HG03280 (cell line): ENCODE measurements around the gene FHIP2A.
A peak's percentile ranks its signal among the peaks of the same experiment; 100 is the strongest.
"Not testable (repeated sequence)": the region's sequence is repeated elsewhere in the genome, so short reads cannot be mapped to it uniquely, and the experiment has no call there.

Experiments
- ATAC-seq: cut with Tn5 transposase; IDR thresholded peaks from one replicate; pipeline ENCODE4 v1.9.1; 2021; ENCODE audit warnings: mild to moderate bottlenecking, moderate library complexity; ENCODE audit not compliant: unreplicated experiment

The FHIP2A gene

DNA sequence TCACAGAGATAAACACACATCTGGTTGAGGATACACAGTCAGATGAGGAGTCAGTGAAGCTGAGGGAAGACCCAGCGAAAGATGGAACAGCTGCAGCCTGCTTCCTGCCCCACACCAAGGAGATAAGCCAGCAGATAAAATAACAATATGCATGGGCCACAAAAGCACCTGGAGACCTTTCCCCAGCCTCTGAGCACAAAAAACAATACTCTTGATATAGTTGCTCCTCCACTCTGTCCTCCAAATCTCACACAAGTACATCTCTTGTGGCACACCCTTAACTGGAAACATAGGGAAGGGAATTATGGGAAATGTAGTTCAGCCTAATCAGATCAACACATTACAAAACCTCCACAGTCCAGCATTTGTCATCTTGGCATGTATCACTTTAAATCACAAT is 9.7 kb upstream of the FHIP2A start:
- ATAC-seq: no peak

DNA sequence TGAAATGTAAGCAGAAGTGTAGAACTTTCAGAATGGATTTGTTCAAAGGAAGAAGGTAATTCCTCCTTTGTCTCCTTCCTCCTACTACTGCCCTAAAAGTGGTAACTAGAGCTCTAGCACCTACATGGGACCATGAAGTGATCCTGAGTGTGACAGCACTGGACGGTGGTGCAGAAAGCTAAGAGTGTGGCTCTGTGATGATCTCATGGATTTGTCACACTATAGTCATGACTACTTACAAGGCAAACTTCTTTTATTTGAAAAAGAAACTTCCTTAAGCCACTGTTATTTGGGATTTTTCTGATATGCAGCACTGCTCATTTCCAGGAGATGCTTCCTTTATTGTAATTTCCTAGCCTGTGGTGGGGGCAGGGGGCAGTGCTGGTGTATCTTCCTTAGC is 5.8 kb upstream of the FHIP2A start:
- ATAC-seq: no peak

DNA sequence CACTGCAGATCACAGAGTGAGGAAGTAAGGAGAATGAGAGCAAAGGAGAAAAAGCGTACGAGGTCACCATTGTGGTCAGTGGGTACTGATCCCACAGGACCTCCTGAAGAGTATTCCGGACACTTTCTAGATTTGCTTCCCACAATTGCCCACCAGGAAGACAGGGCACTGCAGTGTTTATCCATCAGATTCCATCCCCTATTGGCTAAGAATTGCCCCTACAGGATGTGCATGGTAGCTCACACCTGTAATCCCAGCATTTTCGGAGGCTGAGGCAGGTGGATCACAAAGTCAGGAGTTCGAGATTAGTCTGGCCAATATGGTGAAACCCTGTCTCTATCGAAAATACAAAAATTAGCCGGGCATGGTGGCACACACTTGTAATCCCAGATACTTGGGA is 5.3 kb upstream of the FHIP2A start:
- no peak for ATAC-seq

DNA sequence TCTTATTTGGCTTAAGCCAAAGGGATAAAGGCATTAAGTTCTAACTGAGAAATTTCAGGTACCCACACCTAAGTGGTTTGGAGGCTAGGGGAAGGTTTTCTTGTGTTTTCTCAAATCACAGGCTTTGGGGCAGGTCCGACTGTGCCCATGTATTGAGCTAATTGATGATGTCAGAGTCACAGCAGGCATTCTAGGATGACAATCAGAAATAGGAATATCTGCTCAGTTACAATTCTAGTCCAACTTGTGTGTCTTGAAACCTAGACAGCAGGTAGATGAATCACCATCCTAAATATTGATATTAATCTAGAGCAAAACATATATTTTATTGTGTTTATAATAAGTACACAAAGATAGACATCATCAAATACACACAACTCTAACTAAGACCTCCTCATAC is 2.3 kb upstream of the FHIP2A start:
- ATAC-seq: no peak

DNA sequence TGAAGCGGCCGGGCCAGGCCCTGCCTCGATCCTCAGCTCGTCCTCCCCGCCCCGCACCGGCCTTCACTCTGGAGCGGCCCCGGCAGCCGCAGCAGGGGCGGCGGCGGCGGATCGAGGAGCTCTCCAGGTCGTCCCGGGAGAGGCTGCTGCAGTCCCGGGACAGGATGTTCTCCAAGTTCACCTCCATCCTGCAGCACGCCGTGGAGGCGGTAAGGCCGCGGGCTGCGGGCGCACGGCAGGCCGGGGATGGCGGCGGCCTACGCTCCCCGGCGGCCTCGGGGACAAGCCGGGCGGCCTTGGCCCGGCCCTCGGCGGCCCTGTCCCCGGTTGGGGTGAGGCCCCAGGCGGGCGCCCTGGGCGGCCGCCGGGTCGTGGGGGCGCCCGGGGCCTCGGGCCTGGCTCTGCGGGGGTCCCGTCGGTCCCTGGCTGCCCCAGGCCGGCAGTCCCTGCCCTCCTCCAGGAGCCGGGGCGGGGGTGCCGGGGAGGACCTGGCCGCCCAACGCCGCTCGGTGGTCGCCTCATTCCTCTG is 399 bp downstream of the FHIP2A start:
- ATAC-seq: peak; percentile 38

DNA sequence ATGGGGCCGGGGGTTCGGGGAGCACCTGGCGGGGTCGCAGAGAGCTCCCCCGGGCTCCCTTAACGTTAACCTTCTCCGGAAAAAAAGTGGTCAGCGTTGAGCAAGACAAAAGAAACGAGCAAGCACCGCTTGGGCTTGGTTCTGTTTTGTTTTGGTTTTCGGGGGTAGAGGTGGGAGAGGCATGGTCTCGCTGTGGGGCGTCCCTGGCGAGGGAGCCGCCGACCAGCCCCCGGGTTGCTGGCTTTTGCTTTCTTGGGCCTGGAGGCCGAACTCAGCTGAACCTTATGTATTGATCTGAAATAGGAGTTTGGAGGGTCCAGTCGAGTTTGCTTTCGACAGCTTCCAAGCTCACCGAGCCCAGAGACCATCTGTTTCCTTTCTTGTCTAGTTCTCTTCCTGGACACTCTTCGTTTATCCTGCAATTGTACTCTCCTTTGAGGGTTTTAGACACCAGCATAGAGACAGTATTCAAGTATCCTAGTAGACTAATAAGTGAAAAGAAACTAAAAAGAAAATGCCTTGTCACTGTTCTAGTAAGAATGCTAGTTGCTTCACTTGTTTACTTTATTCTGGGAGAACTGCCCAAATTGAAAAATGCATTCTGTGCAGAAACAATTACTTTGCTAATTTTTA is 980 bp downstream of the FHIP2A start:
- ATAC-seq: peak; percentile 30

DNA sequence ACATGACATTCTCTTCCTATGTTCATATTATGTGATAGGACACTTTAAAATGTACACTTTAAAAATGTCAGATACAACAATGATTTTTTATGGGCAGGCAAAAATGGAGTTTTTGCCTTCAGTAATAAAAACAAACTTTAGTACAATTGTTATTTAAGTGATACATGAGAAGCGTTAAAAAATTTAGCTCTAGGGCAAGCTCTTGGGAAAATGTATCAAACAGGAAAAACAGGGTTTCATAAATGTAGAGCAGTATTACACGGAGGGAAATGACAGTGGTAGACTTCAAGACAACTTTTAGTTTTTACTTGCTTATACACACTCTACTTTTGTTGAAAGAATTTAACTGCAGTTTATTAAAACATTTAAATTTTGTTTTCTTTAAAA is 1.5 kb downstream of the FHIP2A start:
- ATAC-seq: no peak

DNA sequence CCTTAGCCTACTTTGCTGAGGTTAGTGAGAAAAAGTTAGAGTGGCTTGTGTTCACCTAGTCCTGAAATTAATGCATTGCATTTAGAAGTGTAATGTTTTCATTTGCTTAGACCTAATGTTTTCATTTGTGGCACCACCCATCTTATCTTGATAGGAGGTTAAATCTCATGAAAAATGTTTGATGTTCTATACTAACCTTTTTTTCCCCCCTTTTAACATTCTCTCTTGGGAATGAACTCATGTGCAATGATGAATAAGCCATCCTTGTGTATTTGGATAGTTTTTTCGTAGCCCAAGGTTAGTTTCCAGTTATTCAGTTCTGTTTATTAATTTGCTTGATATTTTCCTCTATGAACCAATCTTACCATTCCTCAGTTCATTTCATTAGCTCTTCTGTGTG is 2.8 kb downstream of the FHIP2A start:
- no peak for ATAC-seq

DNA sequence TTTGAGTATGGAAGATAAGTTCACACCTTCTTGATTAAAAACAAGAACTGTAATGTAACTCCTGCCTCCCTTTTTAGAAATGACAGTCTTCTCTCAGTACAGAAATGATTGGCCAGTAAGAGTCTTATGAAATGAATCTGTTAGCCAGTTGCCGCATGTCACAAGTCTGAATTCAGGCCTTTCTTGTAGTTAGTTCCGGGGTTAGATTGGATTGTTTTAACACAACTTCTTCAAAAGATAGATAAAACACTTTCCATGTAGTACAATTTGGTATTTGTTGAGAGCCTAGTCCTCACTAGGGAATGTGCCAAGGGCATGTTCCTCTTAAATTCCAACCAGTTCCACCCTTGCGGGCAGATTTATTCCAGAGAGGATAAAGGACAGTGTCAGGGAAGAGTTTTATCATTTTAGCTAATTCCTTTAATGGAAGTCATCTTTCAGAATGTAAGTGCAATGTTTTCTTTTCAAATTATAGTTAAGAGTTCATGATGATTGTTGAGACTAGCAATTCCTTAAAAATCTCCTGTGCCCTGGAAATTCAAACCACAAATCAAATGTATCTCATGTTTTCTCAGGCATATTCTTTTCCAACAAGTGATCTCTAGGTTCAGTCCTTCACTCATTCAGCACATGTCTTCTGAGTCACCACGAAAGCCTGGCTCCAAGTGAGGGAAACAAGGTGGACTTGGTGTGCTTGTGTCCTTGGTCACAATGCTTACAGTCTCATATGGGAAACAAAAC is 4.1 kb downstream of the FHIP2A start:
- peak; percentile 45 for ATAC-seq

DNA sequence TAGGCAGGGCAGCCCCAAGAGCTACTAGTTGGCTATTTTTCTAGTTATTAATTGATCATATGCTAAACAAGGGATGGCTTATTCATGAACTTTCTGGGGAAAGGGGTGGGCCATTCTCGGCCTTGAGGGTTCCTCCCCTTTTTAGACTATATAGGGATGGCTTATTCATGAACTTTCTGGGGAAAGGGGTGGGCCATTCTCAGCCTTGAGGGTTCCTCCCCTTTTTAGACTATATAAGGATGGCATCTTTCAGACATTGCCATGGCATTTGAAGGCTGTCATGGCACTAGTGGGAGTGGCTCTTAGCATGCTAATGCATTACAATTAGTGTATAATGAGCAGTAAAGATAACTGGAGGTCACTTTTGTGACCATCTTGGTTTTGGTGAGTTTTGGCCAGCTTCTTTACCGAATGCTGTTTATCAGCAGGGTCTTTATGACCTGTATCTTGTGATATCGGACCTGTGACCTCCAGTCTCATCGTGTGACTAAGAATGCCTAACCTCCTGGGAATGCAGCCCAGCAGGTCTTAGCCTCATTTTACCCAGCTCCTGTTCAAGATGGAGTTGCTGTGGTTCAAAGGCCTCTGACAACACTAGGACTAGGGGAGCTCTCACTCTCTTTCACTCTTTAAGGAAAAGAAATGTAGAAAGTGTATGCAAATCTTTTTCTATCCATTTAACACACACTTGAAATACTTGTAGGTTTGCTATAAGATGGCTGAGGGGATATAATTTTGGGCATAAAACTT is 7.8 kb downstream of the FHIP2A start:
- ATAC-seq: no peak

DNA sequence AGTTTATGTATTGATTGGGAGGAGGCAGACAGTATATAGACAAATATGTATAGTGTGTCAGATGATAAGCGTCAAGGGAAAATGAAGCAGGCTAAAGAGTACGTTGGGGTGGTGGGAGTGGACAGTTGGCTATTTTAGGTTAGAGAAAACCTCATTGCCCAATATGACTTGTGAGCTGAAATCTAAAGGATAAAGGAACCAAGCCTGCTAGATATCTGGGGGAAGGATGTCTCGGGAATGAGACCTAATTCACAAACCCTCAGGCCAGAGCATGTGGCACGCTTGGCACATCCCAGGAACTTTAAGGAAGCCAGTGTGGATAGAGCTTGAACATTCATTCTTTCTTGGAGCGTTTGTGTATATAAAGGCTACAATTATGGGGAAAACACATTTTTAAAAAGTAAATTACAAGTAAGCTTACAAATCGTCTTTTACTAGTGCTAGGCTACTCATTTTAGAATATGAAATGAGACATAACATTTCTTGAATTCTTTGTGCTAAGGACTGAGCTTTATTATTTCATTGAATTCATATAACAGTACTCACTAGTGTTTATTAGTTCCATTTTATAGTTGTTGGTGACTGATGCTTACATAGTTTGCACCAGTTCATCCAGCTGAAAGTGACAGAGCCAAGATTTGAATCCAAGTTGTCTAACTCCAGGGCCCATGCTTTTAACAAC is 9.7 kb downstream of the FHIP2A start:
- ATAC-seq: no peak

DNA sequence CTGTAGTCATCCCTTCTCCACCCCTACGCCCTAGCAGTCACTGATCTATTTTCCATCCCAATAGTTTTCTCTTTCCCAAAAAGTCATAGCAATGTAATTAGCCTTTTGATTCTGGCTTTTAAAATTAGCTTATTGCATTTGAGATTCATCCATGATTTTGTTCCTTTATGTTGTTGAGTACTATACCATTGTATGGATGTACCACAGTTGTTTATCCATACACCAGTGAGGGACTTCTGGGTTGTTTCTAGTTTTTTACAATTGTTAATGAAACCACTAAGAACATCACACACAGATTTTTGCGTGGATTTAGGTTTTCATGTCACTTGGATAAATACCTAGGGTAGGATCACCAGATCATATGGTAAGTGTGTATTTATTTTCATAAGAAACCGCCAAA is 16.1 kb downstream of the FHIP2A start:
- no peak for ATAC-seq

DNA sequence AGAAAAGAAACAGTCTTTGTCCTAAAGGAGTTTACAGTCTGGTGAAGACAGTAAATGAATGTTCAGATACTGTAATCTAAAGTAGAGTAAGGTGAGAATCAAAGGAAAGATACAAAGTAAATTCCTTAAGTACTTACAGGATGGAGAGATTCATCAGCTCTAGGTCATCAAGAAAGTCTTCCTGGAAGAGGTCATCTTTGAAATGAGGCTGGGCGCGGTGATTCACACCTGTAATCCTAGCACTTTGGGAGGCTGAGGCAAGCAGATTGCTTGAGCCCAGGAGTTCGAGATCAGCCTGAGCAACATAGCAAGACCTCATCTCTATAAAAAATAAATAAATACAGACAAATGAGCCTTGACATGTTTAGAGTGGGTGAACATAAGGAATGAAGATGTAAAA is 18.3 kb downstream of the FHIP2A start:
- ATAC-seq: no peak

DNA sequence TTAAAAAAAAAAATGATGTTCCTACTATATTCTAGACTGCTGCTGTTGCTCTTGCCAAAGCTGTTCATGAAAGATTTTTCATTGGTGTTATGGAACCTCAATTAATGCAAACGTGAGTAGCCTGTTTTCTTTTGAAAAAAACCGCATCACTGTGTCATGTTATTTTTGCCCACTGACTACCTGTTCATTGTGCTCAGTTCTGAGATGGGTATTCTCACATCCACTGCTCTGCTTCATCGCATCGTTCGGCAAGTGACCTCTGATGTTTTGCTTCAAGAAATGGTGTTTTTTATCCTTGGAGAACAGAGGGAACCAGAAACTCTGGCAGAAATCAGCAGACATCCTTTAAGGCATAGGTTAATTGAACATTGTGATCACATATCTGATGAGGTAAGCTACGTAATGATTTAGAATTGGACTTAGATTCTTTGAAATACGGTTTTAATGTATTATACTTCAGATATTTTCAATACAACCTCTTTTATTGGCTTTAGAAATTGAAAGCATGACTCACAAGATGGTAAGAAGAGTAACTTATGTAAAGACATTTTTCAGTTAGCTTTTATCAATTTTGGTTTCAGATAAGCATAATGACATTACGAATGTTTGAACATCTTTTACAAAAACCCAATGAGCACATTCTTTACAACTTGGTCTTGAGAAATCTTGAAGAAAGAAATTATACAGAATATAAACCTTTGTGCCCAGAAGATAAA is 24.6 kb downstream of the FHIP2A start:
- ATAC-seq: no peak

DNA sequence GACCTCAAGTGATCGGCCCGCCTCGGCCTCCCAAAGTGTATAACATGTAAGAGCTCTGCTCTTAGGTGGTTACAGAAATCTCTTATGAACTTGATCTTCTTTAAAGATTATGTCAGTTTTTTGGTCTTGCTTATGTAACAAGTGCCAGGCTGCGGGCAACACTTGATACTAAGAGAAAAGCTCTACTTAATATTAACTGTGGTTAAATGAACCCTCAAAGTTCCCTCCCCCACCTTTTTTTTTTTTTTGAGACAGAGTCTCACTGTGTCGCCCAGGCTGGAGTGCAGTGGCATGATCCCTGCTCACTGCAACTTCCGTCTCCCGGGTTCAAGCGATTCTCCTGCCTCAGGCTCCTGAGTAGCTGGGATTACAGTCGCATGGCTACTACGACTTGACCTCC is 25.9 kb downstream of the FHIP2A start:
- not testable (repeated sequence) for ATAC-seq

DNA sequence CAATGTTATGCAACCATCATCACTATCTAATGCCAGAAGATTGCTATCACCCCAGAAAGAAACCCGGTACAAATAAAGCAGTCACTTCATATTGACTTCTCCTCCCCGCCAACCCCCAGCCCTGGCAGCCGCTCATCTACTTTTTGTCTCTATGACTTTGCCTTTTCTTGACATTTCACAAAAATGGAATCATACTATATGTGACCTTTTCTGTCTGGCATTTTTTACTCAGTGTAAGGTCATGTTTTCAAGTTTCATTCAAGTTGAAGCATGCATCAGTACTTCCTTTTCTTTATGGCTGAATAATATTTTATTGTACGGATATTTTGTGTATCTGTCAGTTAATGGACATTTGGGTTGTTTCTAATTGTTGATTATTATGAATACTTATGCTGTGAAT is 28.1 kb downstream of the FHIP2A start:
- no peak for ATAC-seq

DNA sequence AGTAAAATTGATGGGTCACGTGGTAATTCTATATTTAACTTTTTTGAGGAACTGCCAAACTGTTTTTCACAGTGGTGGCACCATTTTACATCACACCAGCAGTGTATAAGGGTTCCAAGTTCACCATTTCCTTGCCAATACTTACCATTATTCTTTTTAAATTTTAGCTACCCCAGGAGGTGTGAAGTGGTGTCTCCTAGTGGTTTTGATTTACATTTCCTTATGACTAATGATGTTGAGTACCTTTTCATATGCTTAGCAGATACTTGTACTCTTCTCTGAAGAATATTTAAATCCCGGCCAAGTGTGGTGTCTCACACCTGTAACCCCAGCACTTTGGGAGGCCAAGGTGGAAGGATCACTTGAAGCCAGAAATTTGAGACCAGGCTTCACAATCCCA is 28.5 kb downstream of the FHIP2A start:
- ATAC-seq: no peak

DNA sequence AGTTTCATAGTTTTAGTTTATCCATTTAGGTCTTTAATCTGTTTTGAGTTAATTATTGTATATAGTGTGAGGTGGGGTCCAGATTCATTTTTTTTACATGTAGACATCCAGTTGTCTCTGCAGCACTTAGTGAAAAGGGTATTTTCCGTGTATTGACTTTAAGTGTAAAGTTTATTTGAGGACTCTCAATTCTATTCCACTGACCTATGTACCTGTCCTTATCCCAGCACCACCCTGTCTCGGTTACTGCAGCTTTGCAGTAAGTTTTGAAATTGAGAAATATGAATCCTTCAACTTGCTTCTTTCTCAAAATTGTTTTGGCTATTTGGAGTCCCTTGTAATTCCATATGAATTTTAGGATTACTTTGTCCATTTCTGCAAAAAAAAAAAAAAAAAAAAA is 29.8 kb downstream of the FHIP2A start:
- ATAC-seq: no peak

DNA sequence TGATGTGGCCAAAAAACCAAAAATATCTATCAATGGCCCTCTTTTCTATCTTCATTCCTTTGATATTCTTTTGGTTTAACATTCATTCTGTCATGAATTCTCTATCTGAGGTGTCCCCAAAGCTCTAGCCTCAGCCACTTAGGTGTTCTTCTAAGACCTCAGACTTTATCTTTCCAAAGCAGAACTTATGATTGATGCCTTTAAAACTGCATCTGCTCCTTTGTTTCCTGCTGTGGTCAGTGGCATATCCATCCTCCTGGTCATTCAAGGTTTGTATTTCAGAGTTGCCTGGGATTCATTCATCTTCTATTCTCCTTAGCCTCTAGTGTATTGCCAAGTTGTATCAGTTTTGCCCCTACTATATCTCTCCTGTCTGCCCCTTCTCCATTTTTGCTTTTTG is 30.6 kb downstream of the FHIP2A start:
- ATAC-seq: no peak

DNA sequence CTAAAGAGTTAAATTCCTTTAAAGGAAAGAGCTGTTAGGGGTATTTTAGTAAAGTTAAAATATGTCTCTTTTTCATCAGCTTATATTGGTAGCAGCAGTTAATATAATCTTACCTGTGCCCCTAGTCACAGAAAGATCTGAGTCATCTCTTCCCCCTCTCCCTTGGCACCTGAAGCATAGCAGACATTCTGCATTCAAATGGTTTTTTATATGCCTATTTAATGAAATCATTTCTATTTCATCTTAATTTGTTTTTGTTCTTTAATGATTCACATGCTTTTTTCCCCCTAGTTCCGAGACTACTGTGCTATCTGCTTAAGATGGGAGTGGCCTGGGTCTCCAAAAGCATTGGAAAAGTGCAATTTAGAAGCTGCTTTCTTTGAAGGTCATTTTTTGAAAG is 33.3 kb downstream of the FHIP2A start:
- no peak for ATAC-seq
